HL-60/S4 treated with retinoic acid at 250 ng/mL for 4 days and 3 days (cell line): ENCODE measurements around the gene FCRL6.

ENCODE experiments used
- in situ Hi-C: fragments of 300-500 bp; cut with MboI; formaldehyde crosslinking; loops from 2 replicates; pipeline ENCODE4 v1.7.0; 2022; ENCODE audit warnings: low sequenced_read_pairs

FCRL6 gene

GRCh38 chr1:159859767-159860322 lies 57.7 kb downstream of the FCRL6 start:
- in situ Hi-C loops: no loop called here

- in situ Hi-C loops: no loop called here
These were observed 58.3 kb downstream of the FCRL6 start for GRCh38 chr1:159860456-159860855.

- in situ Hi-C loops: no loop called here
These were observed 59.1 kb downstream of the FCRL6 start for GRCh38 chr1:159861218-159861617.

GRCh38 chr1:159862031-159862430 lies 59.9 kb downstream of the FCRL6 start:
- in situ Hi-C loops: no loop called here

GRCh38 chr1:159862557-159862956 lies 60.4 kb downstream of the FCRL6 start, which contains the start of gene VSIG8:
VSIG8 (minus strand) TSS chr1:159862657; CDS start chr1:159862521, 136 bp downstream.
- in situ Hi-C loops: no loop called here

GRCh38 chr1:159864262-159864661 lies 62.1 kb downstream of the FCRL6 start:
- in situ Hi-C loops: no loop called here
